Smooth muscle cell (in vitro differentiated cells): Measurements from ENCODE around the gene SMAD9. TPM values are rescaled to one million over a fixed set of nuclear protein-coding genes. Genes with fewer than 3 reads are reported as not detected.

Source experiments
- DNase-seq: peaks from one replicate; lab custom pipeline; 2025; ENCODE audit not compliant: unreplicated experiment; lab: John Stamatoyannopoulos, UW
- H2AFZ ChIP-seq: fragments of 200-600 bp; sonication (generic); 2 replicates; pipeline ENCODE4 v1.6.0; 2016; ENCODE audit warnings: antibody characterized with exemption, low read depth, mild to moderate bottlenecking
- H3F3A ChIP-seq: fragments of 200-600 bp; sonication (generic); 2 replicates; pipeline ENCODE4 v1.6.0; 2017; ENCODE audit warnings: antibody characterized with exemption, low read depth
- H3K27ac ChIP-seq: fragments of 200-600 bp; sonication (generic); 2 replicates; pipeline ENCODE4 v1.5.1; 2016; ENCODE audit warnings: low read depth, mild to moderate bottlenecking
- H3K27me3 ChIP-seq: fragments of 200-600 bp; sonication (generic); 2 replicates; pipeline ENCODE4 v1.6.1; 2016; ENCODE audit warnings: low read depth, mild to moderate bottlenecking
- H3K36me3 ChIP-seq: fragments of 200-600 bp; sonication (generic); 2 replicates; pipeline ENCODE4 v1.5.1; 2016; ENCODE audit warnings: low read depth
- H3K4me1 ChIP-seq: fragments of 200-600 bp; sonication (generic); 2 replicates; pipeline ENCODE4 v1.5.1; 2016; ENCODE audit warnings: low read depth
- H3K4me2 ChIP-seq: fragments of 200-600 bp; sonication (generic); 2 replicates; pipeline ENCODE4 v1.6.0; 2016; ENCODE audit warnings: mild to moderate bottlenecking
- H3K4me3 ChIP-seq: fragments of 200-600 bp; sonication (generic); 2 replicates; pipeline ENCODE4 v1.5.1; 2016; ENCODE audit warnings: mild to moderate bottlenecking
- H3K79me2 ChIP-seq: fragments of 200-600 bp; sonication (generic); 2 replicates; pipeline ENCODE4 v1.6.0; 2016; ENCODE audit warnings: low read depth, mild to moderate bottlenecking
- H3K9ac ChIP-seq: fragments of 200-600 bp; sonication (generic); 2 replicates; pipeline ENCODE4 v1.6.0; 2016; ENCODE audit warnings: low read depth
- H3K9me3 ChIP-seq: fragments of 200-600 bp; sonication (generic); replicated peaks from 2 replicates; pipeline ENCODE4 v1.5.1; 2016; ENCODE audit warnings: low read depth
- H4K20me1 ChIP-seq: fragments of 200-600 bp; sonication (generic); 2 replicates; pipeline ENCODE4 v1.6.0; 2016; ENCODE audit warnings: low read depth
- WGBS: methylation state at CpG from one replicate; pipeline ENCODE4 v1.1.7; 2016; ENCODE audit warnings: low lambda C conversion rate; 5-methylcytosine and 5-hydroxymethylcytosine counted together
- polyA plus RNA-seq: library from polyadenylated mRNA; unstranded; fragments of >200 nt; fragmentation: Nextera tagmentation; extraction: Ambion mirVana; gene quantifications from 2 replicates; pipeline ENCODE4 v1.2.1, GENCODE V29; 2016
- total RNA-seq: library from RNA; depleted of rRNA; stranded (reverse); fragments of >200 nt; gene quantifications from 2 replicates; pipeline ENCODE4 v1.2.3, GENCODE V29; 2014
- TF ChIP-seq, protein P1 (sequence below): fragments of 200-600 bp; sonication (generic); IDR thresholded peaks from 2 replicates; pipeline ENCODE4 v1.5.1; 2017; ENCODE audit warnings: borderline replicate concordance, mild to moderate bottlenecking, antibody characterized with exemption; ENCODE audit not compliant: insufficient read depth, poor library complexity, severe bottlenecking

SMAD9 gene
- total and polyA plus RNA-seq, 2 experiments from 2014 or later = 6.6 to 7.1 TPM

DNA sequence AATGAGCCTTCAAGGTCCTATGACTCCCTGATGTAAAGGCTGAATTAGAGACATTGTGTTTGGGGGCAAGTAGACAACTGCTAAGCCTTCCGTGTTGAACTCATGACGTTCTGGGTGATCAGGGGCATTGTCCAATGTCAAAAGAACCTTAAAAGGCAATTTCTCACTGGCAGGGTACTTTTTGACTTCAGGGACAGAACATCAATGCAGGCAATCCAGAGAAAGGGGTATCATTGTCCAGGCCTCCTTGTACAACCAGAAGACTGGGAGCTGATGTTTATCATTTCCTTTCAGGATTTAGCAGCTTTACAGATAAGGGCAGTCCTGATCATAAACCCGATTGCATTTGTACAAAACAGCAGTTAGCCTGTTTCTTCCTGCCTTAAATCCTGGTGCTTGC is 25.0 kb upstream of the SMAD9 start:
- Histone ChIP-seq H3K4me1 (no peaks in the 10 kb centered on the region), H3K4me2 (no peak overlapping the region), H3K9ac (no peak overlapping the region), H3F3A (no peaks in the 10 kb centered on the region), H3K79me2 (no peaks in the 10 kb centered on the region), H2AFZ (no peak overlapping the region), H3K9me3 (no peaks in the 10 kb centered on the region), H3K27ac (no peak overlapping the region), H3K4me3 (no peak overlapping the region), H3K36me3 (peaks cover 3% of the 10 kb centered on the region), H4K20me1 (no peaks in the 10 kb centered on the region), H3K27me3 (no peaks in the 10 kb centered on the region)
- TF ChIP-seq, protein P1, sequence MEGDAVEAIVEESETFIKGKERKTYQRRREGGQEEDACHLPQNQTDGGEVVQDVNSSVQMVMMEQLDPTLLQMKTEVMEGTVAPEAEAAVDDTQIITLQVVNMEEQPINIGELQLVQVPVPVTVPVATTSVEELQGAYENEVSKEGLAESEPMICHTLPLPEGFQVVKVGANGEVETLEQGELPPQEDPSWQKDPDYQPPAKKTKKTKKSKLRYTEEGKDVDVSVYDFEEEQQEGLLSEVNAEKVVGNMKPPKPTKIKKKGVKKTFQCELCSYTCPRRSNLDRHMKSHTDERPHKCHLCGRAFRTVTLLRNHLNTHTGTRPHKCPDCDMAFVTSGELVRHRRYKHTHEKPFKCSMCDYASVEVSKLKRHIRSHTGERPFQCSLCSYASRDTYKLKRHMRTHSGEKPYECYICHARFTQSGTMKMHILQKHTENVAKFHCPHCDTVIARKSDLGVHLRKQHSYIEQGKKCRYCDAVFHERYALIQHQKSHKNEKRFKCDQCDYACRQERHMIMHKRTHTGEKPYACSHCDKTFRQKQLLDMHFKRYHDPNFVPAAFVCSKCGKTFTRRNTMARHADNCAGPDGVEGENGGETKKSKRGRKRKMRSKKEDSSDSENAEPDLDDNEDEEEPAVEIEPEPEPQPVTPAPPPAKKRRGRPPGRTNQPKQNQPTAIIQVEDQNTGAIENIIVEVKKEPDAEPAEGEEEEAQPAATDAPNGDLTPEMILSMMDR = no peak
- DNase-seq = no peak
- 5% methylated on average over 3 of the region's 3 CpGs for WGBS

DNA sequence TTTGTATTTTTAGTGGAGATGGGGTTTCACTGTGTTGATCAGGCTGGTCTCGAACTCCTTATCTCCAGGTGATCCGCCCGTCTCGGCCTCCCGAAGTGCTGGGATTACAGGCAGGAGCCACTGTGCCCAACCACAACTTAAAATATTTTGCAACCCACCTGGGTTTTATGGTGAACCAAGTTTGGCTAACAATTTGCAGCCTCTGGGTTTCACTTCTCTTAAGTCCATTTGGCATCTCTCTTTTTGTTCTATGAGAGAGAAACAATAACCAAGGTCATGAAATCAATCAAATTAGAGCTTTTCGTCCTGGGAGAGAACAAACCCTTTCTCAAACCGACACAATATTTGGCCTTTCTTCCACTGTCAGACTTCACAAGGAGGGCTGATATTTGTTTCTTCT is 5.6 kb upstream of the SMAD9 start:
- no peaks in the 10 kb centered on the region for H4K20me1 ChIP-seq
- H3K4me3 ChIP-seq = no peak overlapping the region
- no peak overlapping the region for H3K9ac ChIP-seq
- H3K36me3 ChIP-seq = no peaks in the 10 kb centered on the region
- WGBS = 88% methylated on average over 7 of the region's 7 CpGs
- no peaks in the 10 kb centered on the region for H3K27me3 ChIP-seq
- H3K79me2 ChIP-seq = no peaks in the 10 kb centered on the region
- no peaks in the 10 kb centered on the region for H3K9me3 ChIP-seq
- no peak overlapping the region for H2AFZ ChIP-seq
- H3K27ac ChIP-seq = no peak overlapping the region
- H3K4me2 ChIP-seq = no peak overlapping the region
- H3F3A ChIP-seq = peaks cover 5% of the 10 kb centered on the region
- H3K4me1 ChIP-seq = peaks cover 4% of the 10 kb centered on the region
- no peak for DNase-seq
- TF ChIP-seq, protein P1 = no peak

DNA sequence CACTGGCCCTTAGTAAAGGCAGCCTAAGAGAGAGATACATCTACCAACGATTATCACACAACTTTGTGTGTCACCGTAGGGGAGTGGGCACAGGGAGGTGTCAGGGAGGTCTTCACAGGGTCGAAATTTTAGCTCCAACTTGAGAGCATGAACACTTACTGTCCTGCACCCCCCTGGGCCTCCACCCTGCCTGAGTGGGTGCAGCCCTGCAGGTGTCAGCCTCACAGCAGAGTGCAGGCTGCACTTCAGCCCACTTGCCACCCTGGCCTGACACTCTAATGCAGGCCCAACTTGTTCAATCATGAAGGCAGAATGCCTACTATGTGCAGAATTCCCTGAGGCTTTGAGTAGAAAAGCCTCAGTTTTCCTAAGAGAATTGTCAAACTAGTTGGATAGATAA is 4.0 kb upstream of the SMAD9 start:
- no peak overlapping the region for H3K27ac ChIP-seq
- H4K20me1 ChIP-seq = no peaks in the 10 kb centered on the region
- no peak overlapping the region for H2AFZ ChIP-seq
- no peak overlapping the region for H3K4me2 ChIP-seq
- H3K4me1 ChIP-seq = peaks cover 6% of the 10 kb centered on the region
- no peaks in the 10 kb centered on the region for H3K79me2 ChIP-seq
- no peak overlapping the region for H3K4me3 ChIP-seq
- no peak for DNase-seq
- peaks cover 8% of the 10 kb centered on the region for H3F3A ChIP-seq
- H3K27me3 ChIP-seq = no peaks in the 10 kb centered on the region
- H3K9me3 ChIP-seq = no peaks in the 10 kb centered on the region
- no peaks in the 10 kb centered on the region for H3K36me3 ChIP-seq
- TF ChIP-seq, protein P1 = no peak
- H3K9ac ChIP-seq = no peak overlapping the region
- 85% methylated on average over 3 of the region's 3 CpGs for WGBS

DNA sequence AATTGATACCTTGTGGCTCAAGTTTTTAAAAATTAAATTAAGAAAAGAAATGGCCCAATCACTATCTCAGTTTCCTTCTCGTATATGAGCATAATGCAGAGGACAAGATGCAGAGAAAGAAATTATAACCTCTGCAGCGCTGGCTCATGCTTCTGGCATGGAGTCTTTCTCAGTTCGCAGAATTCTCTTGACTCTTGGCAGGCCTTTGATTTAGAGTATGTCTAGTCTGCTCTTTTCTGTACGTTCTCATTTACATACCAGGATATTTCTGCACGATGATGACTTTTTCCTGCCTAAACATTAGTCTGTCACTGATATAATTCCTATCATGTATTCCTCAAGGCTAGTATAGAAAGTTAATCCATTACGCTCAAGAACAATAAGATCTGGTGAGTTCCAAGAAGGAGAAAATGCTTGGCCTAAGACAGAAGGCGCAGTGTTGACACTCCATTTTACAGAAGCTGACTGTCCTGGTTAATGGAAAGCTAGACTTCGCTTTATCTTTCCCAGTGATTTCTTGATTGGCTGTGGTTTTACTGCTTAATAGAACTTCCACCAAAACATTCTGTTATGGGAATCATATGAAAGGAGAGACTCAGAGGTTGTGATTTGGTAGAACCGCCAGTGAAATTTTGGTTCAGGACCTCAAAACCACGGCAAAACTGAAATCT is 1.7 kb upstream of the SMAD9 start:
- Histone ChIP-seq H3K27ac (no peak overlapping the region), H3K4me3 (no peak overlapping the region), H4K20me1 (no peaks in the 10 kb centered on the region), H3K9me3 (no peaks in the 10 kb centered on the region), H2AFZ (peak overlapping the region; percentile 28), H3K4me1 (peaks cover 20% of the 10 kb centered on the region), H3K4me2 (peak overlapping the region; percentile 7), H3K9ac (no peak overlapping the region), H3F3A (peaks cover 12% of the 10 kb centered on the region), H3K36me3 (no peaks in the 10 kb centered on the region), H3K27me3 (no peaks in the 10 kb centered on the region), H3K79me2 (peaks cover 12% of the 10 kb centered on the region)
- 63% methylated on average over 10 of the region's 10 CpGs for WGBS
- TF ChIP-seq, protein P1 = no peak
- DNase-seq = no peak
